GM19324 (cell line): ENCODE results near the gene AKAP17A.

Experiments used
- ATAC-seq: cut with Tn5 transposase; IDR thresholded peaks from one replicate; pipeline ENCODE4 v1.9.1; 2021; ENCODE audit warnings: mild to moderate bottlenecking, moderate library complexity; ENCODE audit not compliant: unreplicated experiment, low FRiP score

Gene AKAP17A

GRCh38 chrX:1582686-1583437, 8.5 kb upstream of the AKAP17A start:
- peak; percentile 67 for ATAC-seq

DNA sequence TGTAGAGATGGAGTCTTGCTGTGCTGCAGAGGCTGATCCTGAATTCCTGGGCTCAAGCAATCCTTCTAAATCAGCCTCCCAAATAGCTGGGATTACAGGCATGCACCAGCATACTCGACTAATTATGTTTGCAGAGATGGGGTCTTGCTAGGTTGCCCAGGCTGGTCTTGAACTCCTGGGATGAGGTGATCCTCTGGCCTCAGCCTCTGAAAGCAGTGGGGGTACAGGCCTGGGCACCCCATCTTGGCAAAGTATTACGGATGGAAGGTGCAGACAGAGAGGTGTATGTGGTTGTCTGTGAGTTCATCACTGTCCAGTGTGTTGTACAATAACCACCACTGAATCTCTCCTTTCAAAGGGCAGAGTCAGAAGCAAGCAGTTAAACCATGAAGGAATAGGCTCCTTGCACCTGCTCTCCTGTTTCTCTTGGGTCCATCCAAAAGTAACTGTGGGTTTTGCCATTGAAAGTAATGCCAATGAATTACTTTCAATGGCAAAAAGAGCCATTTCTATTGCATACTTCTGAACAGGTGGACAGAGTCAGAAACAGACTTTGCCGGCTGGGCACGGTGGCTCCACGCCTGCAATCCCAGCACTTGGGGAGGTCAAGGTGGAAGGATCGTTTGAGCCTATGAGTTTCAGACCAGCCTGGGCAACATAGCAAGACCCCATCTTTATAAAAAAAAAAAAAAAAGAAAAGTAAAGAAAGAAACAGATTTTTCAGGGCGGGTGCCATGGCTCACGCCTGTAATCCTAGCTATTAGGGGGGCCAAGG, 7.0 kb upstream of the AKAP17A start:
- no peak for ATAC-seq

- ATAC-seq: no peak
These were observed 4.2 kb upstream of the AKAP17A start for GRCh38 chrX:1587161-1587560.

DNA sequence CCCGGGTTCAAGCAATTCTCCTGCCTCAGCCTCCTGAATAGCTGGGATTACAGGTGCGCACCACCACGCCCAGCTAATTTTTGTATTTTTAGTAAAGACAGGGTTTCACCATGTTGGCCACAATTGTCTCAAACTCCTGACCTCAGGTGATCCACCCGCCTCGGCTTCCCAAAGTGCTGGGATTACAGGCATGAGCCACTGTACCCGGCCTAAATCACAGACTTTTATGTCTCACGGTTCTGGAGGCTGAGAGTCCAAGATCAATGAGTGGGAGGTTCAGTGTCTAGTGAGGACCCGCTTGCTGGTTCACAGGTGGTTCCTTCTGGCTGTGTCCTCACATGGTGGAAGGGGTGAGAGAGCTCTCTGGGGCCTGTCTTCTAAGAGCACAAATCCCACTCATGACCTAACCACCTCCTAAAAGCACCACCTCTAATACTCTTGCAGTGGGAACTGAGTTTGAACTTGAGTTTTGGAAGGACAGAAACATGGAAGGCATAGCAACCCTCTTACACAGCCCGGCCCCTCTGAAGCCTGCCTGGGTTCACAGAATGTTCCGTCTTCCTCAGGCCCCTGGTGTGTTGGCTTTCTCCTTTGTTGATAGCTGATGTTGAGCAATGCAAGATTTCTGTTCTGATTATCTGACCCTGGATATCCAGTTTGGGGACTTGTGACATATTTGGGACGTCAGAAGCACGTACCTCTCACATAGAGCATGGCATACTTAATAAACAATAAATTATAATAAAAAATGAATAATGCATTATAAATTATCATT, 1.9 kb upstream of the AKAP17A start:
- ATAC-seq: no peak

- peak; percentile 18 for ATAC-seq
These were observed 562 bp downstream of the AKAP17A start for GRCh38 chrX:1591863-1592469.

- ATAC-seq: peak; percentile 44
These were observed 1.2 kb downstream of the AKAP17A start for GRCh38 chrX:1592470-1593142.

GRCh38 chrX:1593286-1594271, 2.2 kb downstream of the AKAP17A start:
- ATAC-seq: no peak

DNA sequence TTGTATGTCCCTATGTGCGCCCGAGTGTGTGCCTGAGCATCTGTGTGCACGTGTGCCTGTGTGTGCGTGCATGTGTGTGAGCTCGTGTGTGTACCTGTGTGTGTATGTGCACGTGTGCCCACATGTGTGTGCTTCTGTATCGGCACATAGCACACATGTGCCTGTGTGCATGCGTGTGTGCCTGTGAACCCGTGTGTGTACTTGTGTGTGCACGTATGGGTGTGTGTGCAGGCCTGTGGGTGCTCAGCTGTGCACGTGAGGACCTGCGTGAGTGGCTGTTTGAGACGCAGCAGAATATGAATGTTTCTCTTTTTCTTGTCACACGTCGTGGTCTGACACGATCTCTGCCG, 4.3 kb downstream of the AKAP17A start:
- ATAC-seq: no peak

GRCh38 chrX:1596676-1597344, 5.4 kb downstream of the AKAP17A start:
- no peak for ATAC-seq

GRCh38 chrX:1597345-1598020, 6.1 kb downstream of the AKAP17A start:
- no peak for ATAC-seq

DNA sequence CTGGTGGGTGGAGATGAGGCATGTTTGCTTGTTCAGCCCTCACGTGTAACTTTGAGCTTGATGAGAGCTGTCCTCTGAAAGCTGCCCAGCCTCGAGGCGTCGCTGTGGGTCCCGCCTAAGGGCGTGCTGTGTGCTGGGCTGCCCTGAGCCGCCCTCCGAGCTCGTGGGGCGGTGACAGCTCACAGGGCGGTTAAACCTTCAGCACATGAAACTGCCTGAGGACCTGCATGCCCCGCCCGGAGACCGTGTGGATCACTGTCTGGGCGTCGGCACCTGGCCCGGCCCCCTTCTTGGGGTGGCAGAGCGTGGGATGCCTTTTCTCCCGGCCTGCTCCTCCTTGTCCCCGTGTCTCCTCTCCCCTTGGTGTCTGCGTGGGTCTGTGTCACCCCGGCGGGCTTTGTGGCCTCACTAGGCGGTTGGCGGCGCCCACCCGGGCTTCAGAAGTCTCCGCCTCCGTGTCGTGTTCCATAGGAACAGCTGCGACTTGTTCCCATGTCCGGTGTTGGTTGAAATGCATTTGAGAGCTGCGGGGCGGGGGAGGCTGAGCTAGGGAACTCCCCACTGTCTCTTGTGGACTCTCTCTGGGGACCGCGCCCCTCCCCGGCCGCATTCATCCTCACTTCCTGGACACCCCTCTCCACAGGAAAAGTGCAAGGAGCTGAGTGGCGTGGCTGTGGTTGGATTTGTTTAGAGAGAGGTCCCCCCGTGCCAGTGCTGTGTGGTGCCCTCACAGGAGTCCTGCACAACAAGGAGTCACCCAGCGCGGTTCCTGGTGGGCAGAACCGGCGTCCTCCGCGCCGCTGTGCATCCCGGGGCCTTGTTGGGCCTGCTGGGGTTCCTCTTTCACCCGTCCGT, 6.8 kb downstream of the AKAP17A start:
- no peak for ATAC-seq

GRCh38 chrX:1598876-1599790, 7.7 kb downstream of the AKAP17A start:
- ATAC-seq: no peak

DNA sequence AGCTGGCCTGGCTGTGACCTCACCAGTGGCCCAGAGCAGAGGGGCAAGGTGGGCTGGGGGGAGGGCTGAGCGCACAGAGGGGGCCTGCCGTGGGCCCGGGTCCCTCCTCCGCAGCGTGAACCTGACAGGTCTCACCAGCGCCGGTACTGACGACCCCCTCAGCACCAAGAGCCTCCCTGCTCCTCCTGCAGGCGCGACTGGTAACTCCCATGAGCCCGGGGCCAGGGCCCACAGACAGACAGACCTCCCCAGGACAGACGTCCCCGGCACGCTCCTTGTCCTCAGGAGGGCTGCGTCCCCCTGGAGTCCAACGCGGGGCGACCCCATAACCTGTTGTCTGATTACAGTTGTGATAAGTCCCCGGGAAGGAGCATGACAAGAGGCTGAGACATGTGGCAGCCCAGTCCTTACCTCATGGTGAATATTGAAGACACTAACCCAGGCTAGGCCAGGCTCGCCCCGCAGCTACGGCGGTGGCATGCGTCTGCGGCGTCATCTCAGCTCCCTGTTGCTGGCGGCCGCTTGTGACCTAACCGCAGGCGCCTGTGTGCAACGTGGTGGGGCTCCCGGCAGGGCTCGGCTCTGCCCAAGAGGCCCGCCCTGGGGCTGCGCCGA, 8.5 kb downstream of the AKAP17A start:
- ATAC-seq: no peak

DNA sequence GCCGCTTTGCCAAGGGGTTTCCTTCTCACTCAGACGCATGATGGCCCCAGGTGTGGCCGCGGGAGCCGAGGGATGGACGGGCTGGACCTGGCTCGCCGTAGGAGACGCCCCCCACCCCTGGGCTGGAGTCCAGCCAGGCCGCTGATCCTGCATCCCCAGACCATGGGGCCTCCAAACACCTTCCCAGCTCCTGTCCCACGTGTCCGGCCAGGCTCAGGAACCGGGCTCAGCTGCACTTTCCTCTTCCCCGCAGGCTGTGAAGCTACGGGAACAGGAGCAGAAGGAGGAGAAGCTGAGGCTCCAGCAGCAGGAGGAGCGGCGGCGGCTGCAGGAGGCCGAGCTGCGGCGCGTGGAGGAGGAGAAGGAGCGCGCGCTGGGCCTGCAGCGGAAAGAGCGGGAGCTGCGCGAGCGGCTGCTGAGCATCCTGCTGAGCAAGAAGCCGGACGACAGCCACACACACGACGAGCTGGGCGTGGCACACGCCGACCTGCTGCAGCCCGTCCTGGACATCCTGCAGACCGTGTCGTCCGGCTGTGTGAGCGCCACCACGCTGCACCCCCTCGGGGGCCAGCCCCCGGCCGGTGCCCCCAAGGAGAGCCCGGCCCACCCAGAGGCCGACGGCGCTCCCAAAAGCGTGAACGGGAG, 9.1 kb downstream of the AKAP17A start:
- ATAC-seq: no peak

DNA sequence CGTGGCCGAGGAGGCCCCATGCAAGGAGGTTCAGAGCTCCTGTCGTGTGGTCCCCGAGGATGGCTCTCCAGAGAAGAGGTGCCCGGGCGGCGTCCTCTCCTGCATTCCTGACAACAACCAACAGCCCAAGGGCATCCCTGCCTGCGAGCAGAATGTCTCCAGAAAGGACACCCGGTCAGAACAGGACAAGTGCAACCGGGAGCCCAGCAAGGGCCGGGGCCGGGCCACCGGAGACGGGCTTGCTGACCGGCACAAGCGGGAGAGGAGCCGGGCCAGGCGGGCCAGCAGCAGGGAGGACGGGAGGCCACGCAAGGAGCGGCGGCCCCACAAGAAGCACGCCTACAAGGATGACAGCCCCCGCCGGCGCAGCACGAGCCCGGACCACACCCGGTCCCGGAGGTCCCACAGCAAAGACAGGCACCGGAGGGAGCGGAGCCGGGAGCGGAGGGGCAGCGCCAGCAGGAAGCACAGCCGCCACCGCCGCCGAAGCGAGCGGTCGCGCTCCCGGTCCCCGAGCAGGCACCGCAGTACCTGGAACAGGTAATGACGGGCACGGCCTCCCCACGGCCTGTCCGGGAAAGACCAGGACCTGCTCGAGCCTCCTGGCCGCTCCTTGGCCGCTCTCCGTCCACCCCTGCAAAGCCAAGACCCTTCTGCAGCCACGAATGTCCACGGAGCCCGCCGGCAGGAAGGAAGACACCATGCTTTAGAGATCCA, 9.8 kb downstream of the AKAP17A start:
- ATAC-seq: no peak
